NCI-H146 treated with DMSO at 0.1 percent for 48 hours (cell line): ENCODE data around the gene GRN.

Source experiments
- DNase-seq: peaks from one replicate; lab custom pipeline; 2025; ENCODE audit not compliant: unreplicated experiment; lab: John Stamatoyannopoulos, UW

GRN gene

DNA sequence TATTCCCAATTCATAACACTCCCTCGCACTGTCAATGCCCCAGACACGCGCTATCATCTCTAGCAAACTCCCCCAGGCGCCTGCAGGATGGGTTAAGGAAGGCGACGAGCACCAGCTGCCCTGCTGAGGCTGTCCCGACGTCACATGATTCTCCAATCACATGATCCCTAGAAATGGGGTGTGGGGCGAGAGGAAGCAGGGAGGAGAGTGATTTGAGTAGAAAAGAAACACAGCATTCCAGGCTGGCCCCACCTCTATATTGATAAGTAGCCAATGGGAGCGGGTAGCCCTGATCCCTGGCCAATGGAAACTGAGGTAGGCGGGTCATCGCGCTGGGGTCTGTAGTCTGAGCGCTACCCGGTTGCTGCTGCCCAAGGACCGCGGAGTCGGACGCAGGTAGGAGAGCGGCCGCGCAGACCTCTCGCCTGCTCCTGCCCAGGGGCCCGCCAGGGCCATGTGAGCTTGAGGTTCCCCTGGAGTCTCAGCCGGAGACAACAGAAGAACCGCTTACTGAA lies at the start of gene GRN:
TSS of gene GRN (plus strand) at position 364 of the 515 bp plus-strand sequence. CDS start 3,863 bp downstream, outside the sequence.
- peak; percentile 98 for DNase-seq

DNA sequence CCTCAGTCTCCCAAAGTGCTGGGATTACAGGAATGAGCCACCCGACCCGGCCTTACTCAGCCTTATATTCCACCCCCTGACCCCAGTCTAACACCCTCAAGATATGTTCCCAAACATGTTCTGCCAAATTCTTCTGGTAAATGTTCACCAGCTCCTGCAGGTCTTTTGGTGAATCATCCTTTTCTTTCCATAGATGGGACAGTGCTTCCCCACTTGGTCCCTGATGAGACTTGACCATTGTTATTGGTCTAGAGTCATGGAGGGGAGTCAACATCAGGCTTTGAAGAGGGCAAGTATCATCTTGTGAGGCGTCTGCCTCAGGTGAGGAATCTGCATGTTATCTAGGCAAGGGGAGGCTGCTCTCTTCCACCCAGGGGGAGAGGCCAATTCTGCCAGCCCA lies 47.1 kb upstream of the GRN start:
- no peak for DNase-seq

GRCh38 chr17:44304651-44305050 lies 40.5 kb upstream of the GRN start:
- no peak for DNase-seq

GRCh38 chr17:44307387-44308186 lies 37.5 kb upstream of the GRN start:
- peak; percentile 44 for DNase-seq

DNA sequence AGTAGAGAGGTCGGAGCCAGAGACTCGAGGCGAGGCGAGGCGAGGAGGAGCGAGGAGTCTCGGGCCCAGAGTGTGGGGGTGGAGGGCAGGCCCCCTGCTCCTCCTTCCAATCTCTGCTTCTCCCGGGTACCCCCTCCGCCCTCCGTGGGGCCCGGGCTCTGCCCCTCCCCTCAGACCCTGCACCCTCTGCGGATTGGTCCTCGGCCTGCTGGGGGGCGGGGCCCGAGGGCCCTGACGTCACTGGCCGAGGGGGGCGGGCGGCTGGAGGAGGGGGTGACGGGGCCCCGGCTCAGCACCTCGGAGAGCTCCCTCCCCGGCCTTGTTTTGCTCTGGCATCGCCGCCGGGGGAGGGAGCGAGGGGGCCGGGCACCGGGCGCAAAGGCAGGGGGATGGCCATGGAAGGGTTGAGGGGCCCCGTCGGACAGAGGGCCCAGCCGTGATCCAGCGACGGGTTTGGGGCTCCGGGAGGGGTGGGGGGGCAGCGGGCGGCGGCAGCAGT lies 36.7 kb upstream of the GRN start, which contains the start of gene RUNDC3A:
TSS of gene RUNDC3A (plus strand) at position 282 of the 499 bp plus-strand sequence. CDS start 232 bp downstream, outside the sequence.
- DNase-seq: peak; percentile 76

- peak; percentile 34 for DNase-seq
These were observed 36.2 kb upstream of the GRN start for GRCh38 chr17:44308865-44309264.

- no peak for DNase-seq
These were observed 35.6 kb upstream of the GRN start for GRCh38 chr17:44309472-44309871.

GRCh38 chr17:44310188-44310587 lies 34.9 kb upstream of the GRN start:
- no peak for DNase-seq

DNA sequence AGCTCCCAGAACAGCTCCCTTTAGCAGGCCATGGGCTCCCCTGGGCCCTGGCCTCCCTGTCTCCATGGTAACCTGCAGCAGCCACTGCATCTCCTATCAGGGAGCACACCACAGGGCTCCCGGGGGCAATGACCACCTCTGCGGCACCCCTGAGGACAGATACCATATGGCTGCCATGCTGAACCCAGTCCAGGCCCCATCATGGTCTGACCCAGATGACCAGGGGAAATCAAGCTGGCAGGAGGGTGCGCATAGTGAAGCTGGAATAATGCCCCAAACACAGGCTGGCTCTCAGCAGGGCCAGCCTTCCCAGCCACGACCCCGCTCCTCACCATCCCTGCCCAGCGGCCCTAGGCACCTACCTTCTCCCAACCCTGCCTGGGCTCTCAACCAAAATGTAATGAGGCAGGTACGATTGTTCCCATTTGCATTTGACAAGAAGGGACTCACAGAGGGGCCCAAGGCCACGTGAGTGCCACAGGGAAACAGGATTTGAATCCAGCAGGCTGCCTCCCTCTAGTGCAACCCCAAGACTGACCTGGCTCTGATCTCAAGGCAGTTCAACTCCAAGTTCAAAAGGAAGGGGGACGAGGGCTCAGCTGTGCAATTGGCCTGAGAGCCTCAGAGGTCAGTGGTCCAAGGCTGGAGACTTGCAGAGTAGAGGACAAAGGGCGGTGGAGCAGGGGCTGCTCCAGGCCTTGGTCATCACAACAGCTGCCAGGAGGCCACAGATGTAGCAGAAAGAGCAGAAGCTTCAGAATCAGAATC lies 34.3 kb upstream of the GRN start:
- DNase-seq: no peak

DNA sequence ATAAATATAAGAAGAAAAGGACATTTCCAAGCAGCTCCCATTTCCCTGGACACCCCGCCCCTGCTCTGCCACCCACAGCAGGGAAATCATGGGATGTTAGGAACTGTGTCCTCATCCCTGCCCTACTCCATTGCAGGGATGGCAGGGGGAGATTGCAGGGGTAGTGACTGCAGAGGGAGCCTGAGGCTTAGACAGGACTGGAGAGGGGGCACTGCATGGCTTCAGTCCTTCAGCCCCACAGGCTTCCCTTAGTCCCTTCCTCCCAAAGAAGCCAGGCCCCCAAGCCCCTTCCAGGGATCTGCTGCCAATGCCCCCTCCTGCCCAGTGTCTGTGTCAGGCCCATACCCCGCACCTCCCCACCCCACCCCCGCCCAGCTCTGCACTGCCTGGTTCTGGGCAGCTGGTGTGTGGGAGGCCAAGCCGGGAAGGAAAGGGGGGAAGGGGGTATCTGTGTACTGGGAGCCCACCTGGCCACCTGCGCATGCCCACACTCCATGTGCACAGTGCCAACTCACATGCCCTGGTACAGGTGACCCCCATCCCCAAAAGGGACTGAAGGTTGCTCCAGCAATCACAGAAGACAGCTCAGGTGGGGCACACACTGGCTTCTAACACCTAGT lies 33.4 kb upstream of the GRN start:
- DNase-seq: no peak

DNA sequence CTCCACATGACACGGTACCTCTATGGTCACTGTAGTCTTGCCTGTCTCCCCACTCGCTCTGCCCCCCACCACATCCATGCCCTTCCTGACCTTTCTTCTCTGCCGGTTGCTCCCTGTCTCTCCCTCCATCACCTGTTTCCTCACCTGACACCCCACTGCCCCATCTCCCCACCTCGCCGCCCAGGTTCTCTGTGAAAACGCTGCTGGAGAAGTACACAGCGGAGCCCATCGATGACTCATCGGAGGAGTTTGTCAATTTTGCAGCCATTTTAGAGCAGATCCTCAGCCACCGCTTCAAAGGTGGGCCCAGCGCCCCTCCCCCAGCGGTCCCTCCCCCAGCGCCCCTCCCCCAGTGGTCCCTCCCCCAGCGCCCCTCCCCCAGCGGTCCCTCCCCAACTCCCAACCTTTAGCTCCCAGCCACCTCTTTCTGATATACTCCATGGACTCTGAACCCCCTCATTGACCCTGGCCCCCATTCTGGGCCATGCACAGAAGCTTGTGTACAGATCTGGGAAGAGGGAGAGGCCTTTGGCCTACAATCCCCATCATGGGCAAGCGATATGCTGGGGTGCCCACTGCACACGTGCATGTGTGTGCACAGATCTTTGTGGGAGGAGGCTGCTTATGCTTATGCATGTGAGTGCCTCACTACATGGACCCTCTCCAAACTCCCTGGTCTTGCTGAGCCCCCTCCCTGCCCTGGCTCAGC lies 32.6 kb upstream of the GRN start:
- DNase-seq: no peak

GRCh38 chr17:44314031-44314430 lies 31.1 kb upstream of the GRN start:
- DNase-seq: no peak

GRCh38 chr17:44314524-44314868 lies 30.6 kb upstream of the GRN start:
- DNase-seq: no peak

DNA sequence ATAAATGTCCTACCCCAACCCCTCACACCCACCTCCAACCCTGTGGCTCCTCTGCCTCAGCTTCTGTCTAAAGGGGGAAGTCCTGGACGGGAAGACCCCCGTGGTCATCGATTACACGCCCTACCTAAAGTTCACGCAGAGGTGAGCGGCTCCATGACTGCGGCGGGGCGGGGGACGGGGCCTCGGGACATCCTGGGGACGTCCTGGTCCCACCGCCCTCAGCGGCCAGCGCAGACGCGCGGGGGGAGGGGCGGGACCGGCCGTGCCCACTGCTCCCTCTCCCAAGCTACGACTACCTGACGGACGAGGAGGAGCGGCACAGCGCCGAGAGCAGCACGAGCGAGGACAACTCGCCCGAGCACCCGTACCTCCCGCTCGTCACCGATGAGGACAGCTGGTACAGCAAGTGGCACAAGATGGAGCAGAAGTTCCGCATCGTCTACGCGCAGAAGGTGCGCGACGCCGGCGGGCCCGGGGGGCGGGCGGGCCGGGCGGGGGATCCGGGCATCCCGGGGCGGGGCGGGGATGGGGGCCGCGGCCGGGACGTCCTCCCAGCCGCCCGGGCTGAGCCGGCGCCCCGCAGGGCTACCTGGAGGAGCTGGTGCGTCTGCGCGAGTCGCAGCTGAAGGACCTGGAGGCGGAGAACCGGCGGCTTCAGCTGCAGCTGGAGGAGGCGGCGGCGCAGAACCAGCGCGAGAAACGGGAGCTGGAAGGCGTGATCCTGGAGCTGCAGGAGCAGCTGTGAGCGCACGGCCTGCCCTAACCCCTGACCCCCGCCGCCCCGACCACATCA lies 30.0 kb upstream of the GRN start:
- no peak for DNase-seq

GRCh38 chr17:44315760-44316731 lies 29.1 kb upstream of the GRN start:
- DNase-seq: no peak

DNA sequence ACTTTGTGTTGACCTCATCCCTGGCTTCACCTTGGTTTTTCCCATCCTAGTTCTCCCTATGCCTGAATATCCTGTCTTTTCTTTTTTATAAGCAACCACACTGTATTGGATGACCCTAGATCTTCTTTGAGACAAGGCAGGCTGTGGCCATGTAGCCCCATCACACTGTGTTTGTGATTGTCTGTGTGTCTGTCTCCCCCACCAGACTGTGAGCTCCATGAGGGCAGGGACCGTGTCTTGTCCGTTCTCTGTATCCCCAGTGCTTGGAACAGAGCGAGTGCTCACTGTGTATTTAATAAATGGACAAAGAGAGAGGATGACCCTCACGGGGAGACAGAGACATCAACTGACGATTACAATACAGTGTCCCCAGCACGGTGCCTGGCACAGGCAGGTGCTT lies 27.6 kb upstream of the GRN start:
- no peak for DNase-seq

GRCh38 chr17:44318077-44318892 lies 26.8 kb upstream of the GRN start:
- DNase-seq: no peak

GRCh38 chr17:44320066-44320465 lies 25.0 kb upstream of the GRN start:
- DNase-seq: no peak
